ENCODE results near the gene CRACR2A.
A peak's percentile ranks its signal among the peaks of the same experiment; 100 is the strongest.

Gene CRACR2A

DNA sequence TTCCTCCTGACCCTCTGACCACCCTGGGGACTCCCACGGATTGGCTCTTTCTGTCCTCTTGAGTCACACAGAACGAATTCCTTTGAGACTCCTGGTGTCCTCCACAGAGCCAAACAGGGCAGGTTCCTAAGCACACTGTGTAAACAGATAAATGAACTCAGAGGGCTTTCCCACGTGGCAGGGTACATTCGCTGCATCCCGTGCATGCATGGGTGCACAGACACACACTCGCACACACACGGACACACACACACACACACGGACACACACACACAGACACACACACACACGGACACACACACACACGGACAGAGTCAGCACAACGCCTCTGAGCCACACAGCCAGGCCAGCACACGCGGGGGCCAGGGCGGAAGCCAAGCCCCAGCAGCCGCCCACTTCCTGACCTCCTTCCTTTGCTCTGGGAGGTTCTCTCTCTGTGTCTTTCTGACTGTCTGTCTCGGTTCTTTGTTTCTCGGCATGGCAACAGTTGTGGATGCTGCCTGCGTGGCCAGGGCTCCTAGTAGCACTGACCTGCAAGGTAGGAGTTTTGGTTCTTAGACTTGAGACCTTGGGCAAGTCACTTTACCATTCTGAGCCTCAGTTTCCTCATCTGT lies 706 bp downstream of the CRACR2A start:
- no peaks in the 10 kb centered on the region for H3K9me3 ChIP-seq
- no peaks in the 10 kb centered on the region for H3K36me3 ChIP-seq
- H3K27me3 ChIP-seq, result no peaks in the 10 kb centered on the region
- H3K27ac ChIP-seq, result peak overlapping the region; percentile 90
- peaks cover 51 to 62% of the 10 kb centered on the region in 2 experiments for H3K4me1 ChIP-seq (ENCODE audit: control insufficient read depth in 1 of 2, insufficient read depth in 1 of 2, low read depth in 1 of 2, low read length in 1 of 2)
- peak overlapping the region; percentile 71 to 86 for H3K4me3 ChIP-seq (ENCODE audit: low read depth in 1 of 2, low read length in 1 of 2)
- TF ChIP-seq, protein P1, sequence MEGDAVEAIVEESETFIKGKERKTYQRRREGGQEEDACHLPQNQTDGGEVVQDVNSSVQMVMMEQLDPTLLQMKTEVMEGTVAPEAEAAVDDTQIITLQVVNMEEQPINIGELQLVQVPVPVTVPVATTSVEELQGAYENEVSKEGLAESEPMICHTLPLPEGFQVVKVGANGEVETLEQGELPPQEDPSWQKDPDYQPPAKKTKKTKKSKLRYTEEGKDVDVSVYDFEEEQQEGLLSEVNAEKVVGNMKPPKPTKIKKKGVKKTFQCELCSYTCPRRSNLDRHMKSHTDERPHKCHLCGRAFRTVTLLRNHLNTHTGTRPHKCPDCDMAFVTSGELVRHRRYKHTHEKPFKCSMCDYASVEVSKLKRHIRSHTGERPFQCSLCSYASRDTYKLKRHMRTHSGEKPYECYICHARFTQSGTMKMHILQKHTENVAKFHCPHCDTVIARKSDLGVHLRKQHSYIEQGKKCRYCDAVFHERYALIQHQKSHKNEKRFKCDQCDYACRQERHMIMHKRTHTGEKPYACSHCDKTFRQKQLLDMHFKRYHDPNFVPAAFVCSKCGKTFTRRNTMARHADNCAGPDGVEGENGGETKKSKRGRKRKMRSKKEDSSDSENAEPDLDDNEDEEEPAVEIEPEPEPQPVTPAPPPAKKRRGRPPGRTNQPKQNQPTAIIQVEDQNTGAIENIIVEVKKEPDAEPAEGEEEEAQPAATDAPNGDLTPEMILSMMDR (IDR thresholded peaks at IDR 0.05), result no peak

DNA sequence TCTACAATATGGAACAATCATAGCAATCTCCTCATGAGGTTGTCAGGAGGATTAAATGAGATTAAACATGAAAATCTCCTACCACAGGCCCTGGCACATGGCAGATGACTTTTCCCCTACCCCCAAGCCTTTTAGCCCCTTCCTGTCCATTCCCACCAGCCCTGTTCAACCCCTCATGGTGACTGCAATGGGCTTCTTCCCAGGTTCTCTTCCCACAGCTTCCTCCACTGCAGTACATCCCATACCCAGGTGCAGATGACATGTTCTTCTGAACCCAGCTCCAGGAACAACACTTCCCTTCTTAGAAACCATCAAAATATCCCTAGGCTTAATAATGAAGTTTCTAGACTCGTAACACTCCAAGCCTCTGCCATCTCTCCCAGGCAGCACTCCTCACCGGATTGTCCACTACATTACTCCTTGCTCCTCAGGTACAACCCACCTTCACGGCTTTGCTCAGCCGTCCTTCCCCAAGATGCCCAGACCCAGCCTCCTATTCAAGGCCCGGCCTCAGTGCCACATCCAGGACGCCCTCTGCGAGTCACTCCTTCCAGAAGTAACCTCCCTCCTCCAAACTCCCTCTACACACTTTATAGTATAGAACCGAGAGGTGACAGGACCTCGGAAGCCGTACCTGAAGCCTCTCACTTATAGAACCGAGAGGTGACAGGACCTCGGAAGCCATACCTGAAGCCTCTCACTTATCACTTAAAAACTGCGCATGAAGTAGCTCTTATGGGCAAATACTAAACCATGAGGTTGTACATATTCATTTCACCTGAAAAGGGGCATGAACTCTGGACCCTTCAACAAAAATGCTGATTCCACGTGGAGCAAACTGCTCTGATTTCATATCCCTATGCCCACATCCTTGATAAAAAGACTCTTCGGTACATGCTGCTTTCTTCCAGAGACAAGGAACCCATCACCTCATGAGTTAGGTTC lies 1.5 kb downstream of the CRACR2A start:
- Histone ChIP-seq H3K9me3 (no peaks in the 10 kb centered on the region), H3K27me3 (no peaks in the 10 kb centered on the region), H3K4me1 (ENCODE audit: control insufficient read depth in 1 of 2, insufficient read depth in 1 of 2, low read depth in 1 of 2, low read length in 1 of 2) (peaks cover 51 to 62% of the 10 kb centered on the region in 2 experiments), H3K27ac (peak overlapping the region; percentile 90), H3K4me3 (ENCODE audit: low read depth in 1 of 2, low read length in 1 of 2) (peak overlapping the region; percentile 71 to 86), H3K36me3 (peaks cover 4% of the 10 kb centered on the region)
- TF ChIP-seq, protein P1 (IDR thresholded peaks at IDR 0.05), result no peak

- TF ChIP-seq, protein P1 (IDR thresholded peaks at IDR 0.05), result no peak
- H3K4me1 ChIP-seq (ENCODE audit: control insufficient read depth in 1 of 2, insufficient read depth in 1 of 2, low read depth in 1 of 2, low read length in 1 of 2), result peaks cover 51 to 62% of the 10 kb centered on the region in 2 experiments
- H3K27ac ChIP-seq, result peak overlapping the region; percentile 90
These were observed 2.3 kb downstream of the CRACR2A start for GRCh38 chr12:3750616-3751015.

DNA sequence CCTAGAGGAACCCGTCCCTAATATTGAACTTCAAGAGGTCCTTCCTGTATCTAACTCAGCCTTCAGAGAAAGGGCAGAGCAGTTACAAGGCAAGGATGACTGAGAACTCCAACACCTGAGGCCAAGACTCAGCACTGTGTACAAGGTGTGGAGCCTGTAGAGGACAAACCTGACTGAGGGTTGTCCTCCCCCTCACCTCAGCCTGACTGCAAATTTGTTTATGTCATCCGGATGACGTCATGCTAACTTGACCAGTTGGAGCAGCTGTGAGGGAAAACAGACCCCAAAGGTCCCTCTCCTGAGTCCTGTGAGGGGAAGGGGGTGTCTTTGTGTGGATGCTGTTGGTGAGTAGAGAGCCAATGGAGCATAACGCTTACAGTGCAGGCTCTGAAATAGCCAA lies 4.3 kb downstream of the CRACR2A start:
- Histone ChIP-seq H3K9me3 (no peaks in the 10 kb centered on the region), H3K27me3 (no peaks in the 10 kb centered on the region), H3K4me1 (ENCODE audit: control insufficient read depth in 1 of 2, insufficient read depth in 1 of 2, low read depth in 1 of 2, low read length in 1 of 2) (peaks cover 46 to 54% of the 10 kb centered on the region in 2 experiments), H3K36me3 (peaks cover 10% of the 10 kb centered on the region), H3K4me3 (ENCODE audit: low read depth in 1 of 2, low read length in 1 of 2) (no peak overlapping the region), H3K27ac (peak overlapping the region; percentile 90)
- TF ChIP-seq, protein P1 (IDR thresholded peaks at IDR 0.05), result no peak

More at GRCh38 chr12:3750616-3751015, 2.3 kb downstream of the CRACR2A start:
- Histone ChIP-seq H3K4me3 (ENCODE audit: low read depth in 1 of 2, low read length in 1 of 2) (no peak overlapping the region), H3K36me3 (peaks cover 6% of the 10 kb centered on the region), H3K27me3 (no peaks in the 10 kb centered on the region), H3K9me3 (no peaks in the 10 kb centered on the region)

- Histone ChIP-seq H3K4me1 (ENCODE audit: control insufficient read depth in 1 of 2, insufficient read depth in 1 of 2, low read depth in 1 of 2, low read length in 1 of 2) (peaks cover 41 to 48% of the 10 kb centered on the region in 2 experiments), H3K4me3 (ENCODE audit: low read depth in 1 of 2, low read length in 1 of 2) (no peak overlapping the region), H3K27ac (peak overlapping the region; percentile 90), H3K27me3 (no peaks in the 10 kb centered on the region), H3K9me3 (no peaks in the 10 kb centered on the region), H3K36me3 (peaks cover 11% of the 10 kb centered on the region)
- TF ChIP-seq, protein P1 (IDR thresholded peaks at IDR 0.05), result no peak
These were observed 4.8 kb downstream of the CRACR2A start for GRCh38 chr12:3747976-3748619.
